Measurements from ENCODE around the gene SOX4. TPM values are rescaled to one million over a fixed set of nuclear protein-coding genes. Genes with fewer than 3 reads are reported as not detected.

The SOX4 gene
- total and polyA plus RNA-seq, 2 experiments from 2014 or later = 4.5 to 6.3 TPM

GRCh38 chr6:21593927-21594415, 420 bp downstream of the SOX4 start:
- peak overlapping the region; percentile 82 for H3K27ac ChIP-seq
- H3K79me2 ChIP-seq (ENCODE audit: insufficient read depth) = peaks cover 32% of the 10 kb centered on the region
- no peaks in the 10 kb centered on the region for H3K9me3 ChIP-seq (ENCODE audit: low read depth)
- no peaks in the 10 kb centered on the region for H3K9me2 ChIP-seq (ENCODE audit: insufficient read depth)
- peaks cover 13% of the 10 kb centered on the region for H3K4me1 ChIP-seq (ENCODE audit: insufficient read depth)
- in situ Hi-C loops (cut with MboI) = no loop called here
- H3K9ac ChIP-seq = peak overlapping the region; percentile 85
- 2% methylated on average over 19 of the region's 19 CpGs for WGBS, 2 experiments (ENCODE audit: low coverage in 1 of 2, low lambda C conversion rate in 2 of 2, missing lambda C conversion rate in 2 of 2)
- H3F3A ChIP-seq (ENCODE audit: insufficient read depth) = peaks cover 13% of the 10 kb centered on the region
- DNase-seq = peak; percentile 82
- no peak for TF ChIP-seq EZH2phosphoT487 (IDR thresholded peaks at IDR 0.05; ENCODE audit: insufficient read depth, low read depth)
- no peak for TF ChIP-seq EZH2 (IDR thresholded peaks at IDR 0.05; ENCODE audit: insufficient read depth, poor library complexity, severe bottlenecking)
- no peaks in the 10 kb centered on the region for H3K36me3 ChIP-seq (ENCODE audit: low read depth)
- H3K4me3 ChIP-seq = peak overlapping the region; percentile 88
- no peaks in the 10 kb centered on the region for H3K27me3 ChIP-seq (replicated peaks; ENCODE audit: insufficient read depth)
- peak overlapping the region; percentile 94 for H2AFZ ChIP-seq
- H3K4me2 ChIP-seq (ENCODE audit: unreplicated experiment) = peak overlapping the region; percentile 94
- no peaks in the 10 kb centered on the region for H4K20me1 ChIP-seq (ENCODE audit: insufficient read depth)

GRCh38 chr6:21594416-21595281, 1.1 kb downstream of the SOX4 start:
- Histone ChIP-seq H3K9me2 (ENCODE audit: insufficient read depth) (no peaks in the 10 kb centered on the region), H3K4me3 (peak overlapping the region; percentile 88), H4K20me1 (ENCODE audit: insufficient read depth) (no peaks in the 10 kb centered on the region), H3K9ac (peak overlapping the region; percentile 85), H3K79me2 (ENCODE audit: insufficient read depth) (peaks cover 34% of the 10 kb centered on the region), H2AFZ (peak overlapping the region; percentile 94), H3K36me3 (ENCODE audit: low read depth) (no peaks in the 10 kb centered on the region), H3K27me3 (replicated peaks; ENCODE audit: insufficient read depth) (no peaks in the 10 kb centered on the region), H3K27ac (peak overlapping the region; percentile 82), H3F3A (ENCODE audit: insufficient read depth) (peaks cover 14% of the 10 kb centered on the region), H3K4me2 (ENCODE audit: unreplicated experiment) (peak overlapping the region; percentile 94), H3K9me3 (ENCODE audit: low read depth) (no peaks in the 10 kb centered on the region), H3K4me1 (ENCODE audit: insufficient read depth) (peaks cover 14% of the 10 kb centered on the region)
- no peak for TF ChIP-seq EZH2phosphoT487 (IDR thresholded peaks at IDR 0.05; ENCODE audit: insufficient read depth, low read depth)
- no peak for TF ChIP-seq EZH2 (IDR thresholded peaks at IDR 0.05; ENCODE audit: insufficient read depth, poor library complexity, severe bottlenecking)
- peak; percentile 86 for DNase-seq
- in situ Hi-C loops (cut with MboI) = no loop called here
- 1% methylated on average over 65 to 78 of the region's 112 CpGs for WGBS, 2 experiments (ENCODE audit: low coverage in 1 of 2, low lambda C conversion rate in 2 of 2, missing lambda C conversion rate in 2 of 2)

- TF ChIP-seq EZH2 (IDR thresholded peaks at IDR 0.05; ENCODE audit: insufficient read depth, poor library complexity, severe bottlenecking) (no peak), EZH2phosphoT487 (IDR thresholded peaks at IDR 0.05; ENCODE audit: insufficient read depth, low read depth) (no peak)
Observed at GRCh38 chr6:21595285-21596144, 2.0 kb downstream of the SOX4 start.

More at GRCh38 chr6:21595285-21596144, 2.0 kb downstream of the SOX4 start:
- H2AFZ ChIP-seq = peak overlapping the region; percentile 94
- peak overlapping the region; percentile 82 for H3K27ac ChIP-seq
- H3K9me3 ChIP-seq (ENCODE audit: low read depth) = no peaks in the 10 kb centered on the region
- H3K9ac ChIP-seq = peak overlapping the region; percentile 85
- in situ Hi-C loops (cut with MboI) = no loop called here
- no peaks in the 10 kb centered on the region for H3K36me3 ChIP-seq (ENCODE audit: low read depth)
- H3K4me1 ChIP-seq (ENCODE audit: insufficient read depth) = peaks cover 14% of the 10 kb centered on the region
- WGBS, 2 experiments (ENCODE audit: low coverage in 1 of 2, low lambda C conversion rate in 2 of 2, missing lambda C conversion rate in 2 of 2) = 1 to 2% methylated on average over 77 to 94 of the region's 108 CpGs
- DNase-seq = peak; percentile 65
- peaks cover 18% of the 10 kb centered on the region for H3F3A ChIP-seq (ENCODE audit: insufficient read depth)
- peaks cover 34% of the 10 kb centered on the region for H3K79me2 ChIP-seq (ENCODE audit: insufficient read depth)
- H4K20me1 ChIP-seq (ENCODE audit: insufficient read depth) = no peaks in the 10 kb centered on the region
- peak overlapping the region; percentile 88 for H3K4me3 ChIP-seq
- peak overlapping the region; percentile 97 for H3K4me2 ChIP-seq (ENCODE audit: unreplicated experiment)
- no peaks in the 10 kb centered on the region for H3K9me2 ChIP-seq (ENCODE audit: insufficient read depth)
- H3K27me3 ChIP-seq (replicated peaks; ENCODE audit: insufficient read depth) = no peaks in the 10 kb centered on the region
